HEK293 (cell line): ENCODE measurements around the gene ERBIN.

Source experiments
- BCL11A ChIP-seq: fragments of 450-650 bp; formaldehyde crosslinking; IDR thresholded peaks from 2 replicates; pipeline ENCODE4 v1.5.1; 2016; ENCODE audit warnings: low read depth, missing biosample characterization, missing genetic modification characterization
- CTCF ChIP-seq: fragments of 450-650 bp; formaldehyde crosslinking; IDR thresholded peaks from 2 replicates; pipeline ENCODE4 v1.5.1; 2016; ENCODE audit warnings: missing biosample characterization, missing genetic modification characterization
- FEZF1 ChIP-seq: fragments of 450-650 bp; formaldehyde crosslinking; IDR thresholded peaks from 2 replicates; pipeline ENCODE4 v1.5.1; 2016; ENCODE audit warnings: missing biosample characterization, missing genetic modification characterization
- HOXD13 ChIP-seq: sonication (generic); formaldehyde crosslinking; IDR thresholded peaks from 2 replicates; pipeline ENCODE4 v1.8.0; 2022; ENCODE audit warnings: missing genetic modification reagents, borderline replicate concordance
- KLF1 ChIP-seq: fragments of 450-650 bp; formaldehyde crosslinking; IDR thresholded peaks from 2 replicates; pipeline ENCODE4 v1.5.1; 2016; ENCODE audit warnings: missing biosample characterization, missing genetic modification characterization
- KLF7 ChIP-seq: fragments of 450-650 bp; formaldehyde crosslinking; IDR thresholded peaks from 2 replicates; pipeline ENCODE4 v1.5.1; 2016; ENCODE audit warnings: missing biosample characterization, missing genetic modification characterization, borderline replicate concordance
- MEIS1 ChIP-seq: sonication (generic); formaldehyde crosslinking; IDR thresholded peaks from 2 replicates; pipeline ENCODE4 v1.8.1; 2022; ENCODE audit warnings: missing genetic modification reagents, mild to moderate bottlenecking, borderline replicate concordance
- ZBTB17 ChIP-seq: fragments of 450-650 bp; formaldehyde crosslinking; IDR thresholded peaks from 2 replicates; pipeline ENCODE4 v1.5.1; 2016; ENCODE audit warnings: missing biosample characterization, missing genetic modification characterization
- ZBTB48 ChIP-seq: fragments of 450-650 bp; formaldehyde crosslinking; IDR thresholded peaks from 2 replicates; pipeline ENCODE4 v1.5.1; 2016; ENCODE audit warnings: missing biosample characterization, missing genetic modification characterization
- ZNF140 ChIP-seq: fragments of 450-650 bp; formaldehyde crosslinking; IDR thresholded peaks from 2 replicates; pipeline ENCODE4 v1.5.1; 2016; ENCODE audit warnings: missing biosample characterization, missing genetic modification characterization
- ZNF146 ChIP-seq: fragments of 450-650 bp; formaldehyde crosslinking; IDR thresholded peaks from 2 replicates; pipeline ENCODE4 v1.5.1; 2016; ENCODE audit warnings: missing biosample characterization, missing genetic modification characterization
- ZNF16 ChIP-seq: fragments of 450-650 bp; formaldehyde crosslinking; IDR thresholded peaks from 2 replicates; pipeline ENCODE4 v1.5.1; 2016; ENCODE audit warnings: low read depth, missing biosample characterization, missing genetic modification characterization
- ZNF214 ChIP-seq: fragments of 450-650 bp; formaldehyde crosslinking; IDR thresholded peaks from 2 replicates; pipeline ENCODE4 v1.5.1; 2017; ENCODE audit warnings: missing biosample characterization, mild to moderate bottlenecking, missing genetic modification characterization, borderline replicate concordance
- ZNF266 ChIP-seq: fragments of 450-650 bp; formaldehyde crosslinking; IDR thresholded peaks from 2 replicates; pipeline ENCODE4 v1.5.1; 2016; ENCODE audit warnings: missing biosample characterization, missing genetic modification characterization, low read depth
- ZNF292 ChIP-seq: fragments of 450-650 bp; formaldehyde crosslinking; IDR thresholded peaks from 2 replicates; pipeline ENCODE4 v1.5.1; 2016; ENCODE audit warnings: low read depth, missing biosample characterization, missing genetic modification characterization, borderline replicate concordance
- ZNF354C ChIP-seq: fragments of 450-650 bp; formaldehyde crosslinking; IDR thresholded peaks from 2 replicates; pipeline ENCODE4 v1.5.1; 2016; ENCODE audit warnings: missing biosample characterization, missing genetic modification characterization, low read depth, borderline replicate concordance
- ZNF548 ChIP-seq: fragments of 450-650 bp; formaldehyde crosslinking; IDR thresholded peaks from 2 replicates; pipeline ENCODE4 v1.5.1; 2016; ENCODE audit warnings: missing biosample characterization, missing genetic modification characterization
- ZNF549 ChIP-seq: fragments of 450-650 bp; IDR thresholded peaks from 2 replicates; pipeline ENCODE4 v1.5.1; 2018; ENCODE audit warnings: missing biosample characterization, missing genetic modification characterization, mild to moderate bottlenecking, inconsistent platforms, moderate library complexity
- ZNF555 ChIP-seq: fragments of 450-650 bp; formaldehyde crosslinking; conservative IDR thresholded peaks from 2 replicates; pipeline ENCODE4 v1.5.1; 2017; ENCODE audit warnings: missing biosample characterization, mild to moderate bottlenecking, missing genetic modification characterization, inconsistent platforms
- ZNF596 ChIP-seq: fragments of 450-650 bp; IDR thresholded peaks from 2 replicates; pipeline ENCODE4 v1.5.0; 2018; ENCODE audit warnings: missing biosample characterization, mild to moderate bottlenecking, missing genetic modification characterization, moderate library complexity
- ZNF664 ChIP-seq: fragments of 450-650 bp; formaldehyde crosslinking; IDR thresholded peaks from 2 replicates; pipeline ENCODE4 v1.5.1; 2016; ENCODE audit warnings: missing biosample characterization, missing genetic modification characterization
- ZNF785 ChIP-seq: fragments of 450-650 bp; formaldehyde crosslinking; IDR thresholded peaks from 2 replicates; pipeline ENCODE4 v1.5.1; 2016; ENCODE audit warnings: missing biosample characterization, missing genetic modification characterization
- TF ChIP-seq, protein P1 (sequence below): fragments of 450-650 bp; formaldehyde crosslinking; IDR thresholded peaks from 2 replicates; pipeline ENCODE4 v1.5.0; 2017; ENCODE audit warnings: missing biosample characterization, missing genetic modification characterization, borderline replicate concordance
- TF ChIP-seq, protein P2 (sequence below): fragments of 450-650 bp; formaldehyde crosslinking; IDR thresholded peaks from 2 replicates; pipeline ENCODE4 v1.5.1; 2017; ENCODE audit warnings: missing biosample characterization, mild to moderate bottlenecking, missing genetic modification characterization, moderate library complexity
- TF ChIP-seq, protein P3 (sequence below): fragments of 450-650 bp; formaldehyde crosslinking; IDR thresholded peaks from 2 replicates; pipeline ENCODE4 v1.5.1; 2016; ENCODE audit warnings: missing biosample characterization, missing genetic modification characterization
- TF ChIP-seq, protein P4 (sequence below): fragments of 450-650 bp; formaldehyde crosslinking; IDR thresholded peaks from 2 replicates; pipeline ENCODE4 v1.5.1; 2016; ENCODE audit warnings: missing biosample characterization, missing genetic modification characterization
- TF ChIP-seq, protein P5 (sequence below): fragments of 450-650 bp; formaldehyde crosslinking; IDR thresholded peaks from 2 replicates; pipeline ENCODE4 v1.5.1; 2016; ENCODE audit warnings: missing biosample characterization, missing genetic modification characterization, low read depth

ERBIN gene

GRCh38 chr5:65925601-65926275, 637 bp upstream of the ERBIN start (continued):
- TF ChIP-seq FEZF1 (tag by site-specific recombination) (no peak), ZNF354C (no peak), HOXD13 (CRISPR knock-in tag) (peak; percentile 60; the same call in 1 of the 2 replicates), ZNF548 (tag by site-specific recombination) (no peak), ZBTB48 (tag by site-specific recombination) (peak; percentile 68), ZNF549 (tag by site-specific recombination) (no peak), ZNF266 (tag by site-specific recombination) (no peak), BCL11A (tag by site-specific recombination) (peak; percentile 31; the same call in 1 of the 2 replicates), ZNF146 (peak; percentile 60), ZNF140 (no peak), KLF7 (peak; percentile 85), ZNF785 (no peak), ZNF16 (tag by site-specific recombination) (no peak), ZNF596 (tag by site-specific recombination) (no peak; the same call in 1 of the 2 replicates), ZBTB17 (tag by site-specific recombination) (0 out of 2 replicates have a peak, but pooled peaks have one; percentile 27), KLF1 (tag by site-specific recombination) (peak; percentile 75), ZNF292 (tag by site-specific recombination) (no peak), MEIS1 (CRISPR knock-in tag) (no peak), CTCF (peak; percentile 93), ZNF214 (tag by site-specific recombination) (no peak), ZNF664 (tag by site-specific recombination) (no peak), ZNF555 (no peak)
- TF ChIP-seq, protein P1, sequence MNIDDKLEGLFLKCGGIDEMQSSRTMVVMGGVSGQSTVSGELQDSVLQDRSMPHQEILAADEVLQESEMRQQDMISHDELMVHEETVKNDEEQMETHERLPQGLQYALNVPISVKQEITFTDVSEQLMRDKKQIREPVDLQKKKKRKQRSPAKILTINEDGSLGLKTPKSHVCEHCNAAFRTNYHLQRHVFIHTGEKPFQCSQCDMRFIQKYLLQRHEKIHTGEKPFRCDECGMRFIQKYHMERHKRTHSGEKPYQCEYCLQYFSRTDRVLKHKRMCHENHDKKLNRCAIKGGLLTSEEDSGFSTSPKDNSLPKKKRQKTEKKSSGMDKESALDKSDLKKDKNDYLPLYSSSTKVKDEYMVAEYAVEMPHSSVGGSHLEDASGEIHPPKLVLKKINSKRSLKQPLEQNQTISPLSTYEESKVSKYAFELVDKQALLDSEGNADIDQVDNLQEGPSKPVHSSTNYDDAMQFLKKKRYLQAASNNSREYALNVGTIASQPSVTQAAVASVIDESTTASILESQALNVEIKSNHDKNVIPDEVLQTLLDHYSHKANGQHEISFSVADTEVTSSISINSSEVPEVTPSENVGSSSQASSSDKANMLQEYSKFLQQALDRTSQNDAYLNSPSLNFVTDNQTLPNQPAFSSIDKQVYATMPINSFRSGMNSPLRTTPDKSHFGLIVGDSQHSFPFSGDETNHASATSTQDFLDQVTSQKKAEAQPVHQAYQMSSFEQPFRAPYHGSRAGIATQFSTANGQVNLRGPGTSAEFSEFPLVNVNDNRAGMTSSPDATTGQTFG (tag by site-specific recombination): no peak
- TF ChIP-seq, protein P2, sequence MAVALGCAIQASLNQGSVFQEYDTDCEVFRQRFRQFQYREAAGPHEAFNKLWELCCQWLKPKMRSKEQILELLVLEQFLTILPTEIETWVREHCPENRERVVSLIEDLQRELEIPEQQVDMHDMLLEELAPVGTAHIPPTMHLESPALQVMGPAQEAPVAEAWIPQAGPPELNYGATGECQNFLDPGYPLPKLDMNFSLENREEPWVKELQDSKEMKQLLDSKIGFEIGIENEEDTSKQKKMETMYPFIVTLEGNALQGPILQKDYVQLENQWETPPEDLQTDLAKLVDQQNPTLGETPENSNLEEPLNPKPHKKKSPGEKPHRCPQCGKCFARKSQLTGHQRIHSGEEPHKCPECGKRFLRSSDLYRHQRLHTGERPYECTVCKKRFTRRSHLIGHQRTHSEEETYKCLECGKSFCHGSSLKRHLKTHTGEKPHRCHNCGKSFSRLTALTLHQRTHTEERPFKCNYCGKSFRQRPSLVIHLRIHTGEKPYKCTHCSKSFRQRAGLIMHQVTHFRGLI (tag by site-specific recombination): peak; percentile 40; the same call in 1 of the 2 replicates
- TF ChIP-seq, protein P3, sequence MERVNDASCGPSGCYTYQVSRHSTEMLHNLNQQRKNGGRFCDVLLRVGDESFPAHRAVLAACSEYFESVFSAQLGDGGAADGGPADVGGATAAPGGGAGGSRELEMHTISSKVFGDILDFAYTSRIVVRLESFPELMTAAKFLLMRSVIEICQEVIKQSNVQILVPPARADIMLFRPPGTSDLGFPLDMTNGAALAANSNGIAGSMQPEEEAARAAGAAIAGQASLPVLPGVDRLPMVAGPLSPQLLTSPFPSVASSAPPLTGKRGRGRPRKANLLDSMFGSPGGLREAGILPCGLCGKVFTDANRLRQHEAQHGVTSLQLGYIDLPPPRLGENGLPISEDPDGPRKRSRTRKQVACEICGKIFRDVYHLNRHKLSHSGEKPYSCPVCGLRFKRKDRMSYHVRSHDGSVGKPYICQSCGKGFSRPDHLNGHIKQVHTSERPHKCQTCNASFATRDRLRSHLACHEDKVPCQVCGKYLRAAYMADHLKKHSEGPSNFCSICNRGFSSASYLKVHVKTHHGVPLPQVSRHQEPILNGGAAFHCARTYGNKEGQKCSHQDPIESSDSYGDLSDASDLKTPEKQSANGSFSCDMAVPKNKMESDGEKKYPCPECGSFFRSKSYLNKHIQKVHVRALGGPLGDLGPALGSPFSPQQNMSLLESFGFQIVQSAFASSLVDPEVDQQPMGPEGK: peak; percentile 85
- TF ChIP-seq, protein P4, sequence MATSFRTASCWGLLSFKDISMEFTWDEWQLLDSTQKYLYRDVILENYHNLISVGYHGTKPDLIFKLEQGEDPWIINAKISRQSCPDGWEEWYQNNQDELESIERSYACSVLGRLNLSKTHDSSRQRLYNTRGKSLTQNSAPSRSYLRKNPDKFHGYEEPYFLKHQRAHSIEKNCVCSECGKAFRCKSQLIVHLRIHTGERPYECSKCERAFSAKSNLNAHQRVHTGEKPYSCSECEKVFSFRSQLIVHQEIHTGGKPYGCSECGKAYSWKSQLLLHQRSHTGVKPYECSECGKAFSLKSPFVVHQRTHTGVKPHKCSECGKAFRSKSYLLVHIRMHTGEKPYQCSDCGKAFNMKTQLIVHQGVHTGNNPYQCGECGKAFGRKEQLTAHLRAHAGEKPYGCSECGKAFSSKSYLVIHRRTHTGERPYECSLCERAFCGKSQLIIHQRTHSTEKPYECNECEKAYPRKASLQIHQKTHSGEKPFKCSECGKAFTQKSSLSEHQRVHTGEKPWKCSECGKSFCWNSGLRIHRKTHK: no peak
- TF ChIP-seq, protein P5, sequence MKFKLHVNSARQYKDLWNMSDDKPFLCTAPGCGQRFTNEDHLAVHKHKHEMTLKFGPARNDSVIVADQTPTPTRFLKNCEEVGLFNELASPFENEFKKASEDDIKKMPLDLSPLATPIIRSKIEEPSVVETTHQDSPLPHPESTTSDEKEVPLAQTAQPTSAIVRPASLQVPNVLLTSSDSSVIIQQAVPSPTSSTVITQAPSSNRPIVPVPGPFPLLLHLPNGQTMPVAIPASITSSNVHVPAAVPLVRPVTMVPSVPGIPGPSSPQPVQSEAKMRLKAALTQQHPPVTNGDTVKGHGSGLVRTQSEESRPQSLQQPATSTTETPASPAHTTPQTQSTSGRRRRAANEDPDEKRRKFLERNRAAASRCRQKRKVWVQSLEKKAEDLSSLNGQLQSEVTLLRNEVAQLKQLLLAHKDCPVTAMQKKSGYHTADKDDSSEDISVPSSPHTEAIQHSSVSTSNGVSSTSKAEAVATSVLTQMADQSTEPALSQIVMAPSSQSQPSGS (tag by site-specific recombination): no peak
